ES-I3 (cell line): ENCODE results near the gene CCDC167.

Source experiments
- H3K36me3 ChIP-seq: 2 replicates; pipeline ENCODE4 v1.6.1; 2013; ENCODE audit warnings: mild to moderate bottlenecking, low read length, control low read depth, moderate library complexity; ENCODE audit not compliant: insufficient read depth
- H3K4me1 ChIP-seq: 2 replicates; pipeline ENCODE4 v1.6.1; 2013; ENCODE audit warnings: mild to moderate bottlenecking, control low read depth, low read length; ENCODE audit not compliant: insufficient read depth
- H3K9ac ChIP-seq: 2 replicates; pipeline ENCODE4 v1.6.1; 2013; ENCODE audit warnings: low read depth, mild to moderate bottlenecking, low read length, moderate library complexity
- H3K9me3 ChIP-seq: 2 replicates; pipeline ENCODE4 v1.6.1; 2013; ENCODE audit warnings: mild to moderate bottlenecking, low read length, moderate library complexity; ENCODE audit not compliant: control insufficient read depth, insufficient read depth

The CCDC167 gene

DNA sequence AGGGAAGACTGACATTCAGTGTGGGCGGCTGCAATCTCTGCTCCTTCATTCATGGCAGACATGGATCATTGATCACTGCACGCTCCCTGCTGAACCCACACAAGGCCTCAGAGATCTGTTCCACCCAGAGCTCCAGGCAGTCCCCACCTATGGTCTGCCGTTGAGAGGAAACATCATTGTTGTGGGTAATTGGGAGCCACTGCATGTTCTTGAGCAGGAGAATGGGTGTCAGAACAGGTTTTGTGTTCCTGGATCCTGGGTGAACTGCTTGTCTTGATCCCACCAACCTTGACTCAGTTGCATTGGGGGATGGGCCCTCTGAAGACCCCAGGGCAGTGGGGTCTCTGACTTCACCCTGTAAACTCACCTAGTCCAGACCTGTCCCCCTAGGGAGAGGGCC, 23.1 kb upstream of the CCDC167 start:
- Histone ChIP-seq H3K4me1 (peaks cover 5% of the 10 kb centered on the region; the same call in 1 of the 2 replicates), H3K36me3 (no peaks in the 10 kb centered on the region), H3K9ac (no peak overlapping the region), H3K9me3 (no peaks in the 10 kb centered on the region)

DNA sequence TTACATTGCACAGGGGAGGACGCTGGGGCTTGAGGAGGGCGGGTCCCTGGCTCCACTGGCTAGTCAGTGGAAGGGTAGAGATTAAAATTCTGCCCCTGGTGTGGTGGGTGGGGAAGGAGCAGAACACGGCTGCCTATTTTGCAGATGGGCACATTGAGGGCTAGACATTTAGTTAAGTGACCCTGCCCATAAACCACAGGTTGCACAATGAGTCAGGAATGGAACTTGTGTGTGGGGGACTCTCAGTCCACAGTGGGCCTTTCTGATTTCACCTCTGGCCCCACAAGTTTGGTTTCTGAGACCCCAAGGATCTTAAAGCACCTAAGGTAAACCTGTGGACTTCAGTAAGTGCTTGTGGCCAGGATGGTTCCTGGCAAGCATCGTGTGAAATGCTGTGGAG, 22.0 kb upstream of the CCDC167 start:
- H3K9me3 ChIP-seq: no peaks in the 10 kb centered on the region
- H3K36me3 ChIP-seq: no peaks in the 10 kb centered on the region
- no peak overlapping the region for H3K9ac ChIP-seq
- H3K4me1 ChIP-seq: peaks cover 12% of the 10 kb centered on the region

DNA sequence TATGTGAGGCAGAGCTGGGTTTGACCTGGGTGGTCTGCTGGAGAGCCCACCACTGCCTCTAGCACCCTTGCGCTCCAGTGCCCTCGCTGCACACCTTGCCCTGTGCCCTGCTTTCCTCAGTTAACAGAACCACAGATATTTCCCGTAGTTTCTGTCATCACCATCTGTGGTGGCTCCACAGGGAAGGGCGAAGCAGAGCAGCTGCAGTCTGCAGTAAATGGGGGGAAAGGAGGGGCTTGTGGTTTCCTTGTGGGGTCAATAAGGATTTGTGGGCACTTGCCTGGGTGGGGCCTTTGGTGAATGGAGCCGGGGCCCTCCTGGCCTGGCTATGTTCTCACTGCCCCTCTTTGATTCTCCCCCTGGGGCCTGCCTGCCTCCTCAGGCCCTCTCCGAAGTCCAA, 21.2 kb upstream of the CCDC167 start:
- H3K9ac ChIP-seq: no peak overlapping the region
- no peaks in the 10 kb centered on the region for H3K36me3 ChIP-seq
- H3K4me1 ChIP-seq: peaks cover 17% of the 10 kb centered on the region
- H3K9me3 ChIP-seq: no peaks in the 10 kb centered on the region

DNA sequence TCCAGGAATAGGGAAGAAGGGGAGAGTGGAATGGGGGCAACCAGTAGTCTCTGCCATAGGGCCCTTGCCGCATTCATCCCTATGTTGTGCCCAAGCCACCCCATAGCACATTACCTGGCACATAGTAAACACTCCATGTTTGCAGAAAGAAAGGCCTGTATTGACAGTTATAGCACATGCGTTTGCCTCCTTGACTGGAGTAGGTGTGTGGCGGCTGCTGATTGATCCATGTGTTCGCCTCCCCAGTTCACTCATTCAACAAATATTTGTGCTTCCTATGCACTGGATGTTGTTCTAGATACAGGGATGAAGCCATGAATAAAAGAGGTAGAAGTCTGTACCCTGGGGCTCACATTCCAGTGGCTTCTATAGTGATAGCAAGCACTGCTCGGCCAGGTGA, 19.8 kb upstream of the CCDC167 start:
- Histone ChIP-seq H3K4me1 (peaks cover 24% of the 10 kb centered on the region), H3K36me3 (no peaks in the 10 kb centered on the region), H3K9me3 (no peaks in the 10 kb centered on the region), H3K9ac (no peak overlapping the region)

DNA sequence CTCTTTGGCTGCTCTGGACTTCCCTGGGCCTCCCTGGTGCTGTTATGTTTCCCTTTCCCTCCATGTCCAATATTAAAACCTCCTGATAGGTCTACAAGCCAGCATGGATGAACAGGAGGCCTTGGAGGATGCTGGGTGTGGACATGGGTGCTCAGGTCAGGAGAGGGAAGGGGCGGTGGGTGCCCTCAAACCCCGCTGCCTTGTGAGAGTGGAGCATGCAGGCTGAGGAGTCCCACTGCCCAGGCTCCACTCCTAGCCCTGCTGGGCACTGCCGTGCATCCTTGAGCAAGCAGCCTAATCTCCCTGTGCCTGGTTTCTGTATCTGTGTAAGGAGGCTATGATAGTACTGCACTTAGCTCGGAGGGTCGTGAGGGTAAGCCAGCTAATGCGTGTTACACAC, 18.4 kb upstream of the CCDC167 start:
- Histone ChIP-seq H3K9me3 (no peaks in the 10 kb centered on the region), H3K9ac (no peak overlapping the region), H3K36me3 (no peaks in the 10 kb centered on the region), H3K4me1 (peaks cover 30% of the 10 kb centered on the region)

DNA sequence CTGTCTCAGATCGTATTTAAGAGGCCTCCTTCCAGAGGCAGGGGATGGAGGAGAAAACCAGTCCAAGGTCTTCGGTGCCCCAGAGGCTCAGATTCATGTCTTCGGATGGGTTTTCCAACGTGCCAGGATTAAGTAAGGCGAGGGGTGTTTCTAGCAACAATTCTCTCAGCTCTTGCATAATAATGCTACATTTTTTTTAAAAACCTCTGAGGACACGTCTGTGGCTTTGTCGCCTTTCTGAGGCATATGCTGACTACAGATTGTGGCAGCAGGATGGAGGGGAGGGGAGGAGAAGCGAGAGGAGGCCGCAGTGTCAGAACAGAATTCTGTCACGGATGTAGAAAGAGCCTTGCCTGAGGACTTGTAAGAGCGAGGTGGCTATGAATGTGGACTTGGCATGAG, 17.7 kb upstream of the CCDC167 start:
- no peak overlapping the region for H3K9ac ChIP-seq
- H3K9me3 ChIP-seq: no peaks in the 10 kb centered on the region
- peaks cover 30% of the 10 kb centered on the region for H3K4me1 ChIP-seq
- H3K36me3 ChIP-seq: no peaks in the 10 kb centered on the region

DNA sequence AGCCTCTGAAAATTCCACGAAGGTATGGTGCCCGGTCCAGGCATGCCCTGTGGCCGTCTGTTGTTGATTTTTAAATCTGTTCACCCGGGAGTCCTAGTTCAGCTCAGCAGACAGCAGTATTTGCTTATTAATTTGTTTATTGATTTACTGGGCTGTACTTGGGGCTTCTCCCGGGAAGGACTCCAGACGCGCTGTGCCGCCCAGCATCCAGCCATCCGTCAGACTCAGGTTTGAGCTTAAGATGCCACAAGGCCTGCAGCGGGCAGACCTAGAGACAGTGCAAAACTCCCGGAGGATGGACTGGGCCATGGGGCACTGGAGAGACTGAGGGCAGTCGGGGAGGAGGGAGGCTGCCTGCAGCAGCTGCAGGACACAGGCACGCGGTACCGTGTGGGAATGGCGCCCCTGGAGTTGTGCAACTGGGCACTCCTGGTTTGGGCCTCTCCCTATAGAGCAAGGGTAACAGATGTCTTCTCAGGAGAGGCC, 17.3 kb upstream of the CCDC167 start:
- Histone ChIP-seq H3K36me3 (no peaks in the 10 kb centered on the region), H3K4me1 (peaks cover 30% of the 10 kb centered on the region), H3K9me3 (no peaks in the 10 kb centered on the region), H3K9ac (no peak overlapping the region)

DNA sequence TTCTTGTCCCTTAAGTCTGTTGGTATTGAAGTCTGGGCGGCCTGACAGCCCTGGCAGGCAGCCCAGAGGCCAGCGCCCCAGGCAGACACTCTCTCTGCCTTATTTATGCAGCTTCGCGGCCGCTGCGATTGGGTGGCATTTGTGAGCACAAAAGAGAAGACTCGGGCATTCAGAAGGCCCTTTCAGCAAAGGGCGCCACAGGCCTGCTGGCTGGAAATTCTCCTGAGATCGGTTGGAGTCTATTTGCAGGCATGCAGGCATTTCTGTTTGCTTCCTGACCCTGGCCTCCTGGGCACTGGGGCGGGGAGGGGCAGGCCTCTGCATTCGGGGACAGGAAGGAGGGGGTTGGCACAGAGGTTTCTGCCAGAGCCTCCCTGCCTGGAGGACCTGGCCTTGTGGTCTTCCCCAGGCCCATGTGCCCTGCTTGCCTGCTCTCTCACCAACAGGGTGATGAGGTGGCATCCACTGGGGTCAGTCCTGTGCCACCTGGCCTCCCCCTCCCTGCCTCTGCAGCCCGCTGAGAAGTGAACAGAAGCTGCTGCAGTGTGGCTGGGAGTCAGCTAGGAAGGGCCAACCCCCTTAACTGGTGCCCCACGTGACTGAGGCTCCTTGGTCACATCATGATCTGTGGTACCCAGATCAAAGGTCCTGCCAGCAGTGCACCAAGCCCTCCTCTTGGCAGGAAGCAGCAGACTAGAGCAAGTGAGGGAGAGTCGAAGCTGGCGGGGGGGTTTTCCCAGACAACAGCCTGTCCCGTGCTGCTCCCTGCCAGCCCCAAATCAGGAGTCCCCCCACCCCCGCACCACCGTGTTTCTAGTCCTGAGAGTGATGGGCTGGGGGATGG, 16.6 kb upstream of the CCDC167 start:
- Histone ChIP-seq H3K4me1 (peaks cover 35% of the 10 kb centered on the region), H3K36me3 (no peaks in the 10 kb centered on the region), H3K9ac (no peak overlapping the region), H3K9me3 (no peaks in the 10 kb centered on the region)

DNA sequence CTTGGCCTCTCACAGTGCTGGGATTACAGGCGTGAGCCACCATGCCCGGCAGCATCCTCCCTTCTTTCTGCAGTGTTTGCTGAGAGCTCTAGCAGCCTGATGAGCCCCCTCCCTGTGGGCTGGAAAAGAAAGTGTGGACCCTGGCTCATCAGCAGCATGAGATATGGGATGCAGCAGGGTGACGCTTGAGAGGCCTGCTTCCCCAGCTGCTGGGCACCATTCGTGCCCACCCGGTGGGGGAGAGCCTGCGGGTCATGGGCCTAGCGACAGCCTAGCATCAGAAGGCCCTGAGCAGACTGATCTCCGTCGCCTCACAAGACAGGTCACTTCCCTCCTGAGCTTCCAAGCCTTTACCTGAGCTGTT, 16.0 kb upstream of the CCDC167 start:
- no peaks in the 10 kb centered on the region for H3K9me3 ChIP-seq
- peaks cover 35% of the 10 kb centered on the region for H3K4me1 ChIP-seq
- no peaks in the 10 kb centered on the region for H3K36me3 ChIP-seq
- H3K9ac ChIP-seq: no peak overlapping the region

DNA sequence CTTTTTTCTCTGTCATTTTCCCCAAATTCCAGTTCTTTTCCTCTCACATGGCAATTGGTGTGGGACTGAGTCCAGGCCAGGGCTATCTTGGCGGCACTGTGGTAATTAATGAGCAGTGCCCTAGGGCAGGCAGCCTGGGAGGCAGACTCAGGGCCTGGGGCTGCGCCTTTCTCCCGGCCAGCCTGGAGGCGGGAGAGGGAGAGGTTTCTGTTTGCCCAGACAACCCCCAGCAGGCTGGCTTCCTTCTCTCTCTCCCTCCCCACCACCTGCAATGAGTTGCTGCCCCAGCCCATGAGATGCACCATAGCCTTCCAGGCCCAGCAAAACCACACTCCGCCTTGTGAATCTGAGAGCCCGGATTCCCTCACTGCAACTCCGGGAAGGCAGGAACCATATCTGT, 15.1 kb upstream of the CCDC167 start:
- peaks cover 35% of the 10 kb centered on the region for H3K4me1 ChIP-seq
- no peaks in the 10 kb centered on the region for H3K9me3 ChIP-seq
- H3K36me3 ChIP-seq: no peaks in the 10 kb centered on the region
- no peak overlapping the region for H3K9ac ChIP-seq

DNA sequence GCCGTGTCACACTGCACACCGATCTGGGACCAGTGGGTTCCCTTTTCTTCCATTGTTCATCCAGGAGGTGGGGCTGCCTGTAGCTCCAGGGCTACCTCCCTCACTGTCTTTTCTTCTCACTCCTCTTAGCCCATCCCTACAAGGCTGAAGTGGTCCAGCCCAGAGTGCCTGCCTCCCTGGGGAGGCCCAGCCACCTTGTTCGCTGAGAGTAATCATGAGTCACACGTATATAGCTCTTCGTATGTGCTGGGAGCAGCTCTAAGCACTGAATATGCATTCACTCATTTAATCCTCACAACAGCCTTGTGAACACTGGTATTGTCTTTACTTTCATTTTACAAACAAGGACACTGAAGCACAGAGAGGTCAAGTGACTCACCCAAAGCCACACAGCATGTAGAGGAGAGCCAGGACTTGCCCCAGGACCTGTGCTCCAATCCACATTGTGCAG, 14.7 kb upstream of the CCDC167 start:
- H3K4me1 ChIP-seq: peaks cover 35% of the 10 kb centered on the region
- H3K36me3 ChIP-seq: no peaks in the 10 kb centered on the region
- peak overlapping the region; percentile 34; the same call in 1 of the 2 replicates for H3K9ac ChIP-seq
- H3K9me3 ChIP-seq: no peaks in the 10 kb centered on the region

DNA sequence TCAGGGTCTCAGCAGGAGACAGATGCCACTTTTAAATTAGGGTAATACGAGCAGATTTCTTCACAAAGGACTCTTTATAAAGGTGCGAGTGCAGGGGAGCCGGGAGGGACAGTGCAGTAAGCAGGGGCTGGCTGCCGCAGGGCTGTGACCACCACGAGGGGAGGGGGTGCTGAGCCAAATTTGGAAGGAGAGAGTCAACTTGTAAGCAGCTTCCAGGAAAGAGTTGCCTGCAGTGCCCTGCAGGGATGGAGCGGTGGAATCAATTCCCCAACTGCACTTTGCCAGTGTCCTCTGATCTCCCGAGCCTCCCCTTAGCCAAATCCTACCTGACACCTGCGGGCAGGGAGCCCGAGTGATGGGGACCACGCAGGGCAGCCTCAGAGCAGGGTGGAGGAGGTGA, 13.9 kb upstream of the CCDC167 start:
- Histone ChIP-seq H3K36me3 (no peaks in the 10 kb centered on the region), H3K9me3 (no peaks in the 10 kb centered on the region), H3K9ac (peak overlapping the region; percentile 34; the same call in 1 of the 2 replicates), H3K4me1 (peaks cover 35% of the 10 kb centered on the region)

DNA sequence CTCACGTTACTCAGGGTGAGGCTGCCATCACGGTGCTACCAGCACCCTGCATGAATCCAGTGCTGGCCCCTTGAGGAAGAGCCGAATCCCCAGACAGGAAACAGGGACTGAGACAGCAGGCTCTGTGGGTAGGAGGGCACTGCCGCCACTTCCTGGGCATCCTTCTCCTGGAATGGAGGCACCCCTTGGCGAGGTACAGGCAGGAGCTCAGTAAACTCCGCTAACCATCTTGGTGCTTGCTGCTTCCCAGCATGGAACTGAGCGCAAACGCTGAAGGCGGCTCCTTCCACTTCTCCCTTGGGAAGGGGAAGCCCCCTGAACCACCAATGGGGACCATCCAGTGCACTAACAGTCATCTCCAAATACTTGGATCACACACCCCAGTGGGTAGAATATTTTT, 13.5 kb upstream of the CCDC167 start:
- Histone ChIP-seq H3K4me1 (peaks cover 35% of the 10 kb centered on the region), H3K9me3 (no peaks in the 10 kb centered on the region), H3K36me3 (no peaks in the 10 kb centered on the region), H3K9ac (peak overlapping the region; percentile 34; the same call in 1 of the 2 replicates)

DNA sequence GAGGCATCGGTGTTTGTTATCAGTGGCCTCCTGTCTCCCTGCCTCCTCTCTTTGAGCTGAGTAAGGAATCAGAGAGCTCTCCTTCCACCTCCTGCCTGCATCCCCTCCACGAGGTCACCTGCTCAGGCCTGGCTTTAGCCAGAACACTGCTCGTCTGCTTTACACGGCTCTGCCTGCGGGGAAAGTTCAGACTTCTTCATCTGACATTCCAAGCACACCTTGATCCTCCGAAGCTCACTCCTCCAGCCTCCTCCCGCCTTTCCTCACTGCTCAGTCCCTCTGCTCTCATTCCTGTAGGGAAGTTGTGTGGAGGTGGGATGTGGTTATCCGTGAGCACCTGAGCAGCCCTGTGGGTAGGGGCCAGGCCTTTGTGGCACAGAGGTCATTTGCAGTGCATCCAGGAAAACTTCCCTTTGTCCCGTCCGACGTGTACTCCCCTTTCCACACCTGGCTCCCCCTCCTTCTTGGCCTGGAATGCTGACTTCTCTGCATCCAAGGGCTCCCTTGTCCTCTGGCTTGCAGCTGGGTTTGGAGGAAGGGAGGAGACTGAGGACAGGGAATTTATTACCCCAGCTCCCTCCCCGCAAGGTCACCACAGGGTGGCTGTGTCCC, 12.8 kb upstream of the CCDC167 start:
- Histone ChIP-seq H3K9ac (peak overlapping the region; percentile 34; the same call in 1 of the 2 replicates), H3K9me3 (no peaks in the 10 kb centered on the region), H3K4me1 (peaks cover 35% of the 10 kb centered on the region), H3K36me3 (no peaks in the 10 kb centered on the region)

DNA sequence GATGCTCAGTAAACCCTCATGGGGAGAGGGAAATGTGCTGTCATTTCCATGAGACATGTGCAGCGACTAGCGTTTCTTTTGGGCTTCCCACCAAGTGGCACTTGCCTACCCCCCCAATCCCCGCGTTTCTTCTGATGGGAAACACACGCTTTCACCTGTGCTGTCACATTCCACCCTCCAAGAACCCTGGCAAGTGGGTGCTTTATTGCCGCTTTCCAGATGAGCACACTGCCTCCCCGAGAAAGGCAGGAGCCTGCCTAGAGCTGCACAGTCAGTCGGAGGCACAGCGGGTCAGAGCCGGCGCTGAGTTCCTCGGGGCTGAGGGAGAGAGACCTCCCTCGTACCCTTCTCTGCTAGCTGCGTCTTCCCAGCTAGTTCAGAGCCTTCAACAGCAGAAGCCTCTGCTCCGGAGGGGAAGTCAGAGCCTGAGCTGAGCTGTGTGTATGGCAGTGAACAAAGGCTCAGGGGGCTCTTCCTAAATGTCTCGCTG, 12.3 kb upstream of the CCDC167 start:
- peaks cover 29% of the 10 kb centered on the region for H3K4me1 ChIP-seq
- H3K9ac ChIP-seq: peak overlapping the region; percentile 34; the same call in 1 of the 2 replicates
- no peaks in the 10 kb centered on the region for H3K9me3 ChIP-seq

More for the DNA sequence above, 12.3 kb upstream of the CCDC167 start:
- no peaks in the 10 kb centered on the region for H3K36me3 ChIP-seq
